ENCODE data around the gene GPC3. TPM values are rescaled to one million over a fixed set of nuclear protein-coding genes. Genes with fewer than 3 reads are reported as not detected.

Gene GPC3
- total RNA-seq, 4 donors from 2014 or later = 1.2 to 13.3 (median 8.0) TPM

- H3K36me3 ChIP-seq = no peaks in the 10 kb centered on the region
- no peak overlapping the region for H3K27ac ChIP-seq (replicated peaks in 1 of 4)
- 75% methylated on average over 4 of the region's 4 CpGs for WGBS
- no peaks in the 10 kb centered on the region for H3K9me3 ChIP-seq
- peaks cover 0 to 5% (median 0%) of the 10 kb centered on the region in 4 donors for H3K4me1 ChIP-seq
- H3K27me3 ChIP-seq = no peaks in the 10 kb centered on the region
- no peak overlapping the region for H3K4me3 ChIP-seq
- intact Hi-C loops (cut with DNase I) = no loop called here
- TF ChIP-seq POLR2AphosphoS5 (IDR thresholded peaks at IDR 0.05) (no peak), CTCF (IDR thresholded peaks at IDR 0.05) (no peak), EP300 (IDR thresholded peaks at IDR 0.05) (no peak), POLR2A (IDR thresholded peaks at IDR 0.05; ENCODE audit: low read depth) (no peak)
- DNase-seq (ENCODE audit: extremely low spot score) = no peak
Measured at GRCh38 chrX:133749951-133750350, 235.4 kb downstream of the GPC3 start.

GRCh38 chrX:133749370-133749769, 236.0 kb downstream of the GPC3 start:
- TF ChIP-seq CTCF (IDR thresholded peaks at IDR 0.05) = no peak
- TF ChIP-seq POLR2AphosphoS5 (IDR thresholded peaks at IDR 0.05) = no peak
- no peak for TF ChIP-seq POLR2A (IDR thresholded peaks at IDR 0.05; ENCODE audit: low read depth)
- TF ChIP-seq EP300 (IDR thresholded peaks at IDR 0.05) = no peak
- Histone ChIP-seq H3K9me3 (no peaks in the 10 kb centered on the region), H3K27me3 (no peaks in the 10 kb centered on the region), H3K4me1 (peaks cover 0 to 5% (median 0%) of the 10 kb centered on the region in 4 donors), H3K36me3 (no peaks in the 10 kb centered on the region), H3K27ac (replicated peaks in 1 of 4) (no peak overlapping the region), H3K4me3 (no peak overlapping the region)
- no peak for DNase-seq (ENCODE audit: extremely low spot score)
- intact Hi-C loops (cut with DNase I) = no loop called here
- 65% methylated on average over 4 of the region's 4 CpGs for WGBS

- H3K27me3 ChIP-seq = no peaks in the 10 kb centered on the region
- TF ChIP-seq POLR2A (IDR thresholded peaks at IDR 0.05; ENCODE audit: low read depth) (no peak), CTCF (IDR thresholded peaks at IDR 0.05) (no peak), EP300 (IDR thresholded peaks at IDR 0.05) (no peak), POLR2AphosphoS5 (IDR thresholded peaks at IDR 0.05) (no peak)
- DNase-seq (ENCODE audit: extremely low spot score) = no peak
- peaks cover 0 to 5% (median 0%) of the 10 kb centered on the region in 4 donors for H3K4me1 ChIP-seq
- WGBS = 65% methylated on average over 2 of the region's 2 CpGs
- H3K36me3 ChIP-seq = no peaks in the 10 kb centered on the region
- no peak overlapping the region for H3K27ac ChIP-seq (replicated peaks in 1 of 4)
- no peak overlapping the region for H3K4me3 ChIP-seq
- intact Hi-C loops (cut with DNase I) = no loop called here
- no peaks in the 10 kb centered on the region for H3K9me3 ChIP-seq
Measured at GRCh38 chrX:133747196-133747595, 238.2 kb downstream of the GPC3 start.

GRCh38 chrX:133746593-133746992, 238.8 kb downstream of the GPC3 start:
- no peak overlapping the region for H3K27ac ChIP-seq (replicated peaks in 1 of 4)
- no peaks in the 10 kb centered on the region for H3K9me3 ChIP-seq
- no peaks in the 10 kb centered on the region for H3K36me3 ChIP-seq
- H3K4me1 ChIP-seq = peaks cover 0 to 5% (median 0%) of the 10 kb centered on the region in 4 donors
- no peaks in the 10 kb centered on the region for H3K27me3 ChIP-seq
- no peak for TF ChIP-seq POLR2A (IDR thresholded peaks at IDR 0.05; ENCODE audit: low read depth)
- TF ChIP-seq POLR2AphosphoS5 (IDR thresholded peaks at IDR 0.05) = no peak
- no peak for TF ChIP-seq CTCF (IDR thresholded peaks at IDR 0.05)
- TF ChIP-seq EP300 (IDR thresholded peaks at IDR 0.05) = no peak
- no peak overlapping the region for H3K4me3 ChIP-seq
- intact Hi-C loops (cut with DNase I) = no loop called here
- no peak for DNase-seq (ENCODE audit: extremely low spot score)
- 31% methylated on average over 1 of the region's 1 CpG for WGBS

DNA sequence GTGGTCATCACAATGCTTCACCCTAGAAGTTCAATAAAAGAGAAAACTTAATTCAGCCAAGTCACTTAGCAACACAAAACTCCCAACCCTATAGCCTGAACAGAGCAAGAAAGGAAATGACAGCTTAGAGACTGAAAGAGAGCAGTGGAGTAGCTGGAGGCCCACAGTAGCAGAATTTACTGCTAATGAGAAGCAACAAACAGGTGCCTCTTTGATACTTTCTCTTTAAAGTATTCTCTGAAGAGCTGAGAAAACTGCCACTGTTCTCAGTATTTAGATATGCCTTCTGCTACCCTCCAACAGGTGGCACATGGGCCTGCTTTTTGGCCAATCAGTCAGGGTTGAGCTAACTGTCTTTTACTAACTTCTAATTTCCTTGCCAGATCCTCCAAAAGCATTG, 240.0 kb downstream of the GPC3 start:
- Histone ChIP-seq H3K9me3 (no peaks in the 10 kb centered on the region), H3K27ac (replicated peaks in 1 of 4) (no peak overlapping the region), H3K27me3 (no peaks in the 10 kb centered on the region), H3K4me1 (peaks cover 0 to 5% (median 0%) of the 10 kb centered on the region in 4 donors), H3K36me3 (no peaks in the 10 kb centered on the region), H3K4me3 (no peak overlapping the region)
- TF ChIP-seq POLR2A (IDR thresholded peaks at IDR 0.05; ENCODE audit: low read depth) = no peak
- no peak for TF ChIP-seq POLR2AphosphoS5 (IDR thresholded peaks at IDR 0.05)
- no peak for TF ChIP-seq EP300 (IDR thresholded peaks at IDR 0.05)
- TF ChIP-seq CTCF (IDR thresholded peaks at IDR 0.05) = no peak
- intact Hi-C loops (cut with DNase I) = no loop called here
- no peak for DNase-seq (ENCODE audit: extremely low spot score)

Data from esophagus muscularis mucosa (tissue), 4 donors.